Lung (tissue), 12 donors: ENCODE results near the gene TESMIN. TPM values are rescaled to one million over a fixed set of nuclear protein-coding genes. Genes with fewer than 3 reads are reported as not detected.
A peak's percentile ranks its signal among the peaks of the same experiment; 100 is the strongest.

Experiments
- ATAC-seq: fragments of 200-7000 bp; cut with Tn5 transposase; one replicate; pipeline ENCODE4 v1.9.1; 2020; ENCODE audit warnings: moderate number of reproducible peaks; ENCODE audit not compliant: insufficient read depth, low FRiP score
- DNase-seq, 3 donors: peaks; one replicate each; pipeline ENCODE4 v3.0.0-alpha.2; 2013 to 2017
- H3K27ac ChIP-seq, 2 donors: one replicate each; pipeline ENCODE4 v1.5.1; 2013; ENCODE audit warnings: mild to moderate bottlenecking in 2 of 2, moderate library complexity in 2 of 2, control low read depth in 1 of 2, inconsistent platforms in 1 of 2, low read depth in 1 of 2, low read length in 1 of 2
- H3K27me3 ChIP-seq, 3 donors: one replicate each; pipeline ENCODE4 v1.5.1; 2013; ENCODE audit warnings: low read length in 2 of 3; ENCODE audit not compliant: control insufficient read depth in 3 of 3, insufficient read depth in 3 of 3
- H3K36me3 ChIP-seq, 4 donors: one replicate each; pipeline ENCODE4 v1.5.1; 2013; ENCODE audit warnings: low read length in 4 of 4, mild to moderate bottlenecking in 1 of 4, moderate library complexity in 1 of 4; ENCODE audit not compliant: control insufficient read depth in 4 of 4, insufficient read depth in 4 of 4
- H3K4me1 ChIP-seq, 5 donors: one replicate each; pipeline ENCODE4 v1.5.1; 2013; ENCODE audit warnings: low read length in 5 of 5, mild to moderate bottlenecking in 2 of 5, moderate library complexity in 1 of 5; ENCODE audit not compliant: control insufficient read depth in 5 of 5, insufficient read depth in 5 of 5
- H3K4me3 ChIP-seq: one replicate; pipeline ENCODE4 v1.5.1; 2013; ENCODE audit warnings: mild to moderate bottlenecking, control low read depth, moderate library complexity
- H3K9ac ChIP-seq, 2 donors: one replicate each; pipeline ENCODE4 v1.5.1; 2013; ENCODE audit warnings: low read length in 2 of 2, control low read depth in 1 of 2; ENCODE audit not compliant: insufficient read depth in 1 of 2
- H3K9me3 ChIP-seq, 4 donors: one replicate each; pipeline ENCODE4 v1.5.1; 2013; ENCODE audit warnings: low read length in 3 of 4, mild to moderate bottlenecking in 1 of 4, moderate library complexity in 1 of 4; ENCODE audit not compliant: control insufficient read depth in 4 of 4, insufficient read depth in 3 of 4
- WGBS, 2 donors: extraction: QIAGEN DNeasy Blood & Tissue Kit; methylation state at CpG; one replicate each; pipeline ENCODE4 v1.1.7; 2013; 5-methylcytosine and 5-hydroxymethylcytosine counted together
- polyA plus RNA-seq, 2 donors: library from polyadenylated mRNA; stranded (reverse); fragments of 200-250 nt; gene quantifications; one replicate each; pipeline ENCODE4 v1.2.1, GENCODE V29; 2013
- total RNA-seq, 2 donors: library from RNA; depleted of rRNA in 1 of 2; stranded (reverse); fragments of >200 nt in 1 of 2; gene quantifications; one replicate each; pipeline ENCODE4 v1.2.1, GENCODE V29; 2014 to 2021
- TF ChIP-seq, protein P1 (sequence below): IDR thresholded peaks from 2 replicates; pipeline ENCODE4 v1.5.1; 2012; ENCODE audit warnings: mild to moderate bottlenecking; ENCODE audit errors: control extremely low read depth, extremely low read depth
- donor health status: control.
- donor health status: control.
- donor health status: Bipolar disorder and iron deficiency.
- donor health status: healthy.
- donor health status: DM: yes; HTN: yes; CAD: no.

The TESMIN gene
- total and polyA plus RNA-seq, 4 donors: 0.55 to 6.7 (median 1.8) TPM

DNA sequence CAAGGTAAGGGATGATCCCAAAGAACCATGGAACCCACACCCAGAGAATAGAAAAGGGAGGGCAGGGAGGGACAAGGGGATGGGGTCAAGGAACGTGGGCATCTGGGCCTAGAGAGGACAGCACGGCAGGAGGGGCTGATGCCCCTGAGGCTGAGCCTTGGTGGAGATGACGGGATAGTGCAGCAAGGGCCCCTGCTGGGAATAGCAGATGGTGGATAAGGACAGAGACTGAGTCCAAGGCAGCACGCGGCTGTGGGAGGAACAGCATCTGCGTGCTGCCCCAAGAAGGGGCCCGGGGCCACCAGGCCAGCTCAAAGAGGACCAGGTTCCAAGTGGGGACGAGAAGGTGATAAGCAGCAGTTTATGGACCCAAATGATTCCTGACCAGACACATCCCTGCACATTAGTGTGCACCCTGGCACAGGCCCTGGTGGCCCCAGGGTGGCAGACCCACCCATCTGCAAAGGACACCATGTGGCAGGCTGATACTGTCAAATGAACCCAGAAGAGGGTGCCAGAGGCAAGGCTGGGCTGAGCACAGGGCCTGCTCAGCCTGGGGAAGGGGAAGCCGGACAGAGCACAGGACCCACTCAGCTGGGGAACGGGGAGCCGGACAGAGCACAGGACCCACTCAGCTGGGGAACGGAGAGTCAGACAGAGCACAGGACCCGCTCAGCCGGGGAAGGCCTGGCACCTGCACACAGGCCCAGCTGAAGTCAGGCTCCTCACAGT lies 12.8 kb upstream of the TESMIN start:
- ATAC-seq (no peak), DNase-seq (no peak)
- no peak overlapping the region for H3K4me3 ChIP-seq
- no peaks in the 10 kb centered on the region for H3K4me1 ChIP-seq
- H3K36me3 ChIP-seq: peaks cover 5 to 35% (median 14%) of the 10 kb centered on the region in 4 donors
- no peak overlapping the region for H3K27ac ChIP-seq
- H3K9me3 ChIP-seq: no peaks in the 10 kb centered on the region
- WGBS, 2 donors: 92 to 94% methylated on average over 14 of the region's 14 CpGs
- no peaks in the 10 kb centered on the region for H3K27me3 ChIP-seq
- no peak overlapping the region for H3K9ac ChIP-seq
- TF ChIP-seq, protein P1, sequence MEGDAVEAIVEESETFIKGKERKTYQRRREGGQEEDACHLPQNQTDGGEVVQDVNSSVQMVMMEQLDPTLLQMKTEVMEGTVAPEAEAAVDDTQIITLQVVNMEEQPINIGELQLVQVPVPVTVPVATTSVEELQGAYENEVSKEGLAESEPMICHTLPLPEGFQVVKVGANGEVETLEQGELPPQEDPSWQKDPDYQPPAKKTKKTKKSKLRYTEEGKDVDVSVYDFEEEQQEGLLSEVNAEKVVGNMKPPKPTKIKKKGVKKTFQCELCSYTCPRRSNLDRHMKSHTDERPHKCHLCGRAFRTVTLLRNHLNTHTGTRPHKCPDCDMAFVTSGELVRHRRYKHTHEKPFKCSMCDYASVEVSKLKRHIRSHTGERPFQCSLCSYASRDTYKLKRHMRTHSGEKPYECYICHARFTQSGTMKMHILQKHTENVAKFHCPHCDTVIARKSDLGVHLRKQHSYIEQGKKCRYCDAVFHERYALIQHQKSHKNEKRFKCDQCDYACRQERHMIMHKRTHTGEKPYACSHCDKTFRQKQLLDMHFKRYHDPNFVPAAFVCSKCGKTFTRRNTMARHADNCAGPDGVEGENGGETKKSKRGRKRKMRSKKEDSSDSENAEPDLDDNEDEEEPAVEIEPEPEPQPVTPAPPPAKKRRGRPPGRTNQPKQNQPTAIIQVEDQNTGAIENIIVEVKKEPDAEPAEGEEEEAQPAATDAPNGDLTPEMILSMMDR: no peak

DNA sequence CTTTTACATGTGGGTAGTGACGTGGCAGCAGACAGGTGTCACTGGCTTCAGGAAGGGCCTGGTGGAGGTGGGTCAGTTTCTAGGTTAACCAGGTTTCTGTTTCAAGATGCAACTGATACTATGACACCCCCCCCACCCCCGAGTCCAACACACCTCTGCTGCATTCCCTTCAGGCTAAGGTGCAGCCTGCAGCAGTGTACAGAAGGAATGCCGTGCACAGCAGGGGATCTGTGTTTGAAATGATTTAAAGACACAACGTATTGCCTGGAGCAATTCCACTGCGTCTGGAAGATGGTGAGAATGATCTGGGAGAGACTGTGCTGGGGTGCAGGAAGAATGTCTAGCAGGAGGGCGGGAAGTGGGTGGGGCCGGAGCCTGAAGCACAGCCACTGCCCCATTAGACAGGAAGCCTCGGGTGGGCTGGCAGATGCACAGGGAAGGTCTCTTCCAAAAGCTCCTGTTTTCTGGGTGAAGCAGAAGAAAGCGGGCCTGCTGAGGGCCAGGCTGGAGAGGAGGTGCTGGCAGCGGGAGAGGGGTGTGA lies 11.9 kb upstream of the TESMIN start:
- 64 to 73% methylated on average over 10 of the region's 10 CpGs for WGBS, 2 donors
- no peak overlapping the region for H3K9ac ChIP-seq
- no peak for ATAC-seq
- peak in 1 of 3 donors; percentile 9 for DNase-seq
- TF ChIP-seq, protein P1: no peak
- no peaks in the 10 kb centered on the region for H3K9me3 ChIP-seq
- no peaks in the 10 kb centered on the region for H3K4me1 ChIP-seq
- peaks cover 5 to 36% (median 13%) of the 10 kb centered on the region in 4 donors for H3K36me3 ChIP-seq
- H3K27ac ChIP-seq: no peak overlapping the region
- no peak overlapping the region for H3K4me3 ChIP-seq
- no peaks in the 10 kb centered on the region for H3K27me3 ChIP-seq

- Histone ChIP-seq H3K9me3 (no peaks in the 10 kb centered on the region), H3K27ac (no peak overlapping the region), H3K4me3 (no peak overlapping the region), H3K4me1 (no peaks in the 10 kb centered on the region), H3K9ac (no peak overlapping the region), H3K36me3 (peaks cover 5 to 42% (median 19%) of the 10 kb centered on the region in 4 donors), H3K27me3 (no peaks in the 10 kb centered on the region)
- 51 to 84% methylated on average over 15 of the region's 15 CpGs for WGBS, 2 donors
- ATAC-seq (no peak), DNase-seq (no peak)
- TF ChIP-seq, protein P1: no peak
These were observed 11.2 kb upstream of the TESMIN start for GRCh38 chr11:68762481-68762880.
